Inflammatory macrophage (primary cell): ENCODE measurements around the gene SDR42E2.
"Not testable (repeated sequence)": the region's sequence is repeated elsewhere in the genome, so short reads cannot be mapped to it uniquely, and the experiment has no call there.

ENCODE experiments used
- DNase-seq, 2 donors: peaks; one replicate each; pipeline ENCODE4 v3.0.0-alpha.2; 2020 to 2022

Gene SDR42E2

DNA sequence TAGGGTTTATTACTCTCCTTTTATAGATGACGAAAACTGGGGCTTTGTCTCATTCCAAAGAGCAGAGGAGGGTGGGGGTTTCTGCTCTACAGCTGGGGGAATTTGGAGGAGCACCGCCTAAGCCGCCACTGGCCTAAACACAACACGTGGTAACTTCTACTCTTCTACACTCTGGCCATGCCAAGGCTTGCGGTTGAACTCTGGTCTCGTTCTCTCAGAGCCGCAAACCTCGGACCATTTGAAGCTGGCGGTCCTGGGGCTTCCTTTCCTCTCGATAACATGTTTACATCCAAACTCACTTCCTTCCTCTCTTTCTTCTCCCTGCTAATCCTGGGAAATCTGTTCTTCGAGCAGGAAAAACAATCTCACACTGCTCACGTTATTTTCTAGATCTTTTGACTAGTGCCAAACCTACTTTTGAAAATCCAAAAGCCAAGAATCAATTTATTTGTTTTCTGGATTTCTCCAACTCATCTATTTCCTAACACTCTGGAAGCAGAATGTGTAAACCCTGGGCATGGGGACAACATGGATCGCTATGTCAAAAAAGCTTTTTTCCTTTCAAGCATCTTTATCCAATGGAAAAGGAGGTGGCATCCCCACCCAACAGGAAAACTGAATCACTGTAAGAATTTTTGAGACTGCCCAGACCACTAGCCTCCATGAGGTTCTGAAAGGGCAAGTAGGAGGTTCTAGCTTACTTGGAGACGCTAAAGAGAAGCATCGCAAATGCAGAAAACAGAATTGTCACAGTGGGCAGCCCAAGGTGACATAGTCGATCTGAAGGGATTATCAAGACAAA lies 30.2 kb downstream of the SDR42E2 start:
- DNase-seq = peak; percentile 67 to 74

DNA sequence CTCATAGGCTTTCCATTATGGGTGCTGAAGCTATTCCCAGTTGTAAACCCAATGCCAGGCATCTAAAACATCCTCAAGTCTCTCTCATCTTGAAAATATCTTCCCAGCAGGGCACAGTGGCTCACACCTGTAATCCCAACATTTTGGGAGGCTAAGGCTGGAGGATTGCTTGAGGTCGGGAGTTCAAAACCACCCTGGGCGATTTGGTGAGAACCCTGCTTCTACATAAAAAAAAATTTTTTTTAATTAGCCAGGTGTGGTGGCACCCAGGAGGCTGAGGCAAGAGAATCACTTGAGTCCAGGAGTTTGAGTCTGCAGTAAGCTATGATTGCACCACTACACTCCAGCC lies 30.7 kb downstream of the SDR42E2 start:
- no peak for DNase-seq

DNA sequence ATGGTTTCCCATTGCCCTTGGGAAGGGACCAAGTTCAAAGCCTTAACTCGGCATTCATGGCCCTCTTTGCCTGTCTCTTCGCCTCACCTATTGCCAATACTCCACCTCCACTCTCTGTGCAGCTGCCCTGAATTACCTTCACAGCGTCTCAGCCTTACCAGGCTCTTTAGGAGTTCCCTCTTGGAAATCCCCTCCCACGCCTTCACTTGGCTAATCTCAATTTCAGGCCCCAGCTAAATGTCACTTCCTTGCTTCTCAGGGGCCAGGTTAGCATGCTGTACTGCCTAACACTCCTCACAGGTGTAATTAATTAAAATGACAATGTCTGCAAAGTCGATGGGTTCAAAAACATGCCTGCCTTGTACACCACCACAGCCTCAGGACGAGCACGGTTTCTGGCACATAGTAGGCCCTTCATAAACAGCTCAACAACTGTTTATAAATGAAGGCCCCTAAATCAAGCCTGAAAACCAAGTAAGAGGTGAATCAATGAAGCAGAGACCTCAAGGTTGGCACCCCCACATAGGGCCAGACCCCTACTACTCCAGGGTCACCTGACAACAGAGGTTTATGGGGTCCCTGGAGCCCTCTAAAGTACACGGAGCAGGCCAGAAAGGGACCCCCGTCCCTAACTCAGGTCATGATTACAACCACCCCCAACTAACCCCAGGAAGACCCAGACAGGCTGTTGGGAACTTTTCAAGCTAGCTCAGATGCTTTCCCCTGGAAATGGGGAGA lies 32.6 kb downstream of the SDR42E2 start:
- peak; percentile 32 to 68 for DNase-seq

DNA sequence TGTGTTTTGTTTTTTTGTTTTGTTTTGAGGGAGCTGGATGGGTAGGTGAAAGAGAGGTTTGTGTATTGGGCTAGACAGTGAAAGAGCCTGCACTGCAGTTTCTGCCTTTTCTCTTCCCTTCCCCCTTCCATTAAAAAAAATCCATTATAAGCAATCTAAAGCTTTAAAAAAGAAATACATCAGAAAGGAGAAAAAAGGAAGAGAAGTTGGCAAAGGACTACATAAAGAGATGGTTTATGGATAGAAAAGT lies 33.1 kb downstream of the SDR42E2 start:
- DNase-seq = no peak

DNA sequence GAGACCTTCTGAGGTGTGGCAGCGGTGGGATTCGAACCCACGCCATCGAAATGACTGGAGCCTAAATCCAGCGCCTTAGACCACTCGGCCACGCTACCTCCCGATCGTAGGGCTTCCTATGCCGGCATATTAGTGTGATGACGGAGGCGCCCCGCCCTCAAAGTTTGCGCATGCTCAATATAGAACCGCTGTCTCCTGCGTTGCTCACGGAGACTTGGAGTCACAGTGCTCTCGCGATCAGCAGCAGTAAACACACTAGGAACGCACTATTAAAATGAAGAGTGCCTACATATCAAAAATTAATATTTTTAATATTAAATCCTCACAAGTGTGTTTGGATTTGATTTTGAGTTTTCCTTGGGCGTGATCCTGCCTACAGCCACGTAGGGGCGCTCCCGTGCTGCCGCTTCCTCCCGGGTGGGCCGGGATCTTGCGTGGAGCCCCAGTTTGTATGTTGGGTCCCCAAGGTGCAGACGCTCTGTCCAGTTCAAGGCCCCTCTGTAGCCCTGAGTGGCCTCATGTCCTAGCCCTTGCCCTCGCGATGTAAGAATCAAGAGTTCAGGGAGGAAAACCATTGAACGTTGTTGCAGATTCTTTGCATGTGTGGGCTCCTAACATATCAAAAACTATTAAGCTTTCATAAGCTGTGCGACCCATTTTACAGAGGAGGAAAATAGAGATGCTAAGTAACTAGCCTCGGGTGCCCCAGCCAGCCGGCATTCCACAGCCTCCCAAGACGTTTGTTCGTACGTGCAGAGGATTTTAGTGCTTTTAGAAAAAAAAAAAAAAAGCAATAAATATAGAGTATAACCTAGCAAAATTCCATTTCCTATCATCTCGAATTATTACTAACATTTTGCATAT lies 33.6 kb downstream of the SDR42E2 start:
- peak; percentile 92 to 94 for DNase-seq

DNA sequence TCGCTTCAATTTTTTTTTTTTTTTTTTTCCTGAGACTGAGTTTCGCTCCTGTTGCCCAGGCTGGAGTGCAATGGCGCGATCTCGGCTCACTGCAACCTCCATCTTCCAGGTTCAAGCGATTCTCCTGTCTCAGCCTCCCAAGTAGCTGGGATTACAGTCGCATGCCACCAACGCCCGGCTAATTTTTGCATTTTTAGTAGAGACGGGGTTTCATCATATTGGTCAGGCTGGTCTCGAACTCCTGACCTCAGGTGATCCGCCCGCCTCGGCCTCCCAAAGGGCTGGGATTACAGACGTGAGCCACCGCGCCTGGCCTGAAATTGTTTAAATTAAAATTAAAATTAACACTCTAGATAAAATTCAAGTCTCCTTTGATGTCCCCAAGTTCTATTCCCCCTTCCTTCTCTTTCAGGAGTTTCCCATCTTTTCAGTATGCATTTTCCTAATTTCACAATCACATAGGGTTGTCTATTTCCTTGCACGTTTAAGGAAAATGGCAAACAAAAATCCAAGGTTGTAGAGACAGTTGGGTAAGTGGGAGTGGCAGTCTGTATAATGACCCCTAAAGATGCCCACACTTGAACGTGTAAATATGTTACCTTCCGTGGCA lies 34.4 kb downstream of the SDR42E2 start:
- not testable (repeated sequence) for DNase-seq

DNA sequence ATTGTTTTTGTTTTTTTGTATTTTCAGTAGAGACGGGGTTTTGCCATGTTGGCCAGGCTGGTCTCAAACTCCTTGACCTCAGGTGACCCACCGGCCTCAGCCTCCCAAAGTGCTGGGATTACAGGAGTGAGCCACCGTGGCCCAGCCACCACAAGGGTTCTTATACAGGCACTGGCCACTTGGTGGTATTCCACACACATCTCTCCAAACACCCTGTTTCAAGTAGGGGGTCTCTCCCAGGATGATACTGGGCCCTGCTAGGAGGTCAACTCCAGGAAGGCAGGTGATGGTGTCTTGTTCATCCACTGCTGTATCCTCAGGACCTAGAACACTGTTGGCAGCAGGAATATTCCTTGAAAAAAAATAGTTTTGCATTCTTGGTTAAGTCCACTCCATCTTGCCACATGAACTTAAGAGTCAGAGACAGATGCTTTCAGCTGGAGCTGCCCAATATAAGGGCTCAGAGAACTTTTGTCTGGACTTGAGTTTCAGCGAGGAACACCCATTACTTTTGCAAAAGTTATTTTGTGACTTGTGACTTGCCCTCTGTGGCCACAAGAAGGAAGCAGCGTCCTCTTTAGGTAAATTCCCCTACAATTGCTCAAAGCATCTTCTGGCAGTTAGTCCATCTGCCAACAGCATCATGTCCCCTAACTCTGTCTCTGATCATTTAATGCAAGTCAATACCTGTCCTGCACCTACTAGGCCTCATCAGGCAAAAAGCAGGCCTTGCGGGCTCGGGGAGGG lies 36.4 kb downstream of the SDR42E2 start:
- DNase-seq = peak; percentile 63 to 74

DNA sequence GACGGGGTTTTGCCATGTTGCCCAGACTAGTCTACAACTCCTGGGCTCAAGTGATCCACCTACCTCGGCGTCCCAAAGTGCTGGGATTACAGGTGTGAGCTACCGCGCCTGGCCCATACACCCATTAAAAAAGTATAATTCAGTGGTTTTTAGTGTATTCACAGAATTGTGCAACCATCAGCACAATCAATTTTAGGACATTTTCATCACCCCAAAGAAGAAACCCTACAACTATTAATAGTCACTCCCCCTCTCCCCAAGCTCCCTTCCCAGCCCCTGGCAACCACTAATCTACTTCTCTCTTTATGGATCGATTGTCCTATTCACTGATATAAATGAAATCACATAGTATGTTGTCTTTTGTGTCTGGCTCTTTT lies 39.9 kb downstream of the SDR42E2 start:
- no peak for DNase-seq

DNA sequence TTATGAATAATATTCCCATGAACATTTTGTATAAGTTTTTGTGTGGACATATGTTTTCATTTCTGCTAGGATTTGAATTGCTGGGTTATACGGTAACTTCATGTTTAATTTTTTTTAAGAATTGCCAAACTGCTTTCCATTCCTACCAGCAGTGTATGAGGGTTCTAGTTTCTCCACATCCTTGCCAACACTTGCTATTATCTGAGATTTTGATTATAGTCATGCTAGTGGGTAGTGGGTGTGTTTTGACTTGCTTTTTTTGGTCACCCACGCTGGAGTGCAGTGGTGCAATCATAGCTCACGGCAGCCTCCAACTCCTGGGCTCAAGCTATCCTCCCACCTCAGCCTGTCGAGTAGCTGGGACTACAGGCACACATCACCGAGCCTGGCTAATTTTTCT lies 40.8 kb downstream of the SDR42E2 start:
- DNase-seq = peak in 1 of 2 donors; percentile 21

DNA sequence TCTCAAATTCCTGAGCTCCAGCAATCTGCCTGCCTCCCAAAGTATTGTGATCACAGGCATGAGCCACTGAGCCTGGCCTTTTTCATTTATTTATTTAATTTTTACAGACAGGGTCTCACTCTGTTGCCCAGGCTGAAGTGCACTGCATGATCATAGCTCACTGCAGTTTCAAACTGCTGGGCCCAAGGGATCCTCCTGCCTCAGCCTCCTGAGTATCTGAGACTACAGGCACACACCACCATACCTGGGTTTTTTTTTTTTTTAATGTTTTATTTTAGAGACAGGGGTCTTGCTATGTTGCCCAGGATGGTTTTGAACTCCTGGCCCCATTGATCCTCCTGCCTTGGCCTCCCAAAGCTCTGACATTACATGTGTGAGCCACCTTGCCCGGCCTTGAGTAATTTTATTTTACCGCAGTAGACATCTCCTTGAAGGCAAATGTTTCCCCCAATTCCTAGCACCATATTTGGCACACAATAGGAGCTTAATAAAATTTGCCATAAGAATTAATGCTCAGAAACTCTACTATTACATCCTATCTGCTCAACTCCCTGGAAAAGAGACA lies 41.9 kb downstream of the SDR42E2 start:
- DNase-seq = no peak

DNA sequence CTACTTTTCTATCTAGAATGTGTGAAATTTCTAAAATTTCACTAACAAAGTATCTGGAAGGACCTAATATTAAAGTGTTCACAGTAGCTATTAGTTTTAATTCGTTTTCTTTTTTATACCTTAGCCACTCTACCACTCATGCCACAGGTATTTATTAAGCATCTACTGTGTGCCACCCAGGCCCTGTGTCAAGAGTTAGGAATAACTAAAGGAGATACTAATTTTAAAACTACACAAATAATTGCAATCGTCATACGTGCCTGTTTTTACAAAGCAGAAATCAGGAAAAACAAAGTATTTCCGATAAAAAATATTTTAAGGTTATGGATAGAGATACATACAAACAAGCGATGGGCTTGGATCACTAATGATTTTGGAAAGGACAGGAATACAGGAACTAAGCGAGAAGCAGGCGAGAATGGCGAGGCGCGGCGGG lies 43.3 kb downstream of the SDR42E2 start:
- no peak for DNase-seq

DNA sequence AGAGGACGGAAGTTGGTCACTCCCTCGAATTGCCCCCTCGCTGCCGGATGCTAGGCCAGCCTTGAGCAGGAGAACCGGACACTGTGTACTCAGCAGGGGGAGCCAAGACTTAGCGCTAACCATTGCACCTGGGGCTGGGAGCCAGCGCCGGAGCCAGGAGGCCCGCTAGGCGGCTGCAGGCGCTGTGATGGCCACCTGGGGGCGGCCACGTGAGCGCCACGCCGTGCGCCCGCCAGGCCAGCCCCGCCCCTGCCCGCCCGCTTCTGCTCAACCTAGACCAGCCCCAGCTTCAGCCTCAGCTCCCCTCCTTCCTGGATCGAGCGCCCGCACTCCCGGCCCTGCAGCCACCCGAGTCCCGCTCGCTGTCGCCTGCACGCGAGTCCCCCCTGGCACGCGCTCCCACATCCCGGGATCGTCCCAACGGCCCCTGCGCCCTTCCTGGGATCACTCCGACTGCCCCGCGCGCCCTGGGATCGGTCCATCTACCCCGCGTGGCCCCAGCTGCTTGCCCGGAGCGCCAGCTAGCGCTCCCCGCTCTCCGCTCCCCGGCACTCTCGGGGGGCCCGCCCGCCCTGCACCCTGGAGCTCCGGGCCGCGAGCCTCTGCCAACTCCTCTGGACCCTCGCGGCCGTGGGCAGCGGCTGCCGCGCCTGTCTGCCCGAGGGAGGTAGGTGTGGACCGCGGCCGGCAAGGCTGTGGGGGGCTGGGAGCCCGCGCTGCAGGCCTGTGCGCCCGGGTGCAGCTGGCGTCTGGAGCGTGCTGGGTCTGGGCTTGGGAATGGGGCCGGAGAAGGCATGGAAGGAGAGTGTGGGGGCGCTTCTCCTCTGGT lies 43.9 kb downstream of the SDR42E2 start, which contains the start of gene EEF2K:
Gene EEF2K, plus strand, starts transcription at position 266 of the 829 bp plus-strand sequence. CDS start 19,452 bp downstream, outside the sequence.
- DNase-seq = peak; percentile 86 to 90

DNA sequence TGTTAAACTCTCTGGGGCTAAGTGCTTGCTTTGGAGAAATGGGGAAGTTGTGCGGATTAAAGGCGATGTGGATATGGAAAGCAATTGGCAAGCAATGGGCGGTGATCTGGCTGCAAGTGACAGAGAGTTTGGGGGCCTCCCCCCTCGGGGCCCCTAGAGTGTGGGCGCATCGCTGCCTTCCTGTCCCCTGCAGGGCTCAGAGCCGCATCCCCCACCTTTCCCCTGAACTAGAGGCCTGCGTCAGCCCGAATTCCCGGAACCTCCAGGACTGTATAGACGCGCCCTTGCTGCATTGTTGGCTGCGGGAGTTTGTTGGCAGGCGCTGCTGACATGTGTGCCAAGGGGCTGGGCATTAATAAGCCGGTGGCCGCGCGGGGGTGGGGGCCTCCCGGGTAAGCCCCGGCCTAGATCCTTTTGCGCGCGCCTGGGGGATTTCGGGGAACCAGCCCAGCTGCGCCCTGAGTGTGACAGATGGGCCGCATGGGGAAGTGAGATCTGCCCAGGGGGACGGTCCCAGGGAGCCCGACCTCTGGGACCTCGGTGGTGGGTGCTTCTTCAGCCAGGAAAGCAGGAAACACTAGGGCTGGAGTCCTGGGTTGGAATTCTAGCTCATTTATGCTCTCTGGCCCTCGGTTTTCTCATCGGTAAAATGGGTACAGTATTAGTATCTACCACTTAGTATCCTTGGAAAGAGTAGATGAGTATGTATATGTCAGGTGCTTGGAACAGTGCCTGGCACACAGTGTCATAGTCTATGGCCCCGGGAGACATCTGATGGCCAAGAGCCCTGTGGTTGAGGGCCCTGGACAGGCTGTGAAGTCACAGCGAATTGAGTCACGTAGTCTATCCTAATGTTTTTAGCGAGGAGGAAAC lies 44.8 kb downstream of the SDR42E2 start:
- DNase-seq = peak; percentile 76 to 79

DNA sequence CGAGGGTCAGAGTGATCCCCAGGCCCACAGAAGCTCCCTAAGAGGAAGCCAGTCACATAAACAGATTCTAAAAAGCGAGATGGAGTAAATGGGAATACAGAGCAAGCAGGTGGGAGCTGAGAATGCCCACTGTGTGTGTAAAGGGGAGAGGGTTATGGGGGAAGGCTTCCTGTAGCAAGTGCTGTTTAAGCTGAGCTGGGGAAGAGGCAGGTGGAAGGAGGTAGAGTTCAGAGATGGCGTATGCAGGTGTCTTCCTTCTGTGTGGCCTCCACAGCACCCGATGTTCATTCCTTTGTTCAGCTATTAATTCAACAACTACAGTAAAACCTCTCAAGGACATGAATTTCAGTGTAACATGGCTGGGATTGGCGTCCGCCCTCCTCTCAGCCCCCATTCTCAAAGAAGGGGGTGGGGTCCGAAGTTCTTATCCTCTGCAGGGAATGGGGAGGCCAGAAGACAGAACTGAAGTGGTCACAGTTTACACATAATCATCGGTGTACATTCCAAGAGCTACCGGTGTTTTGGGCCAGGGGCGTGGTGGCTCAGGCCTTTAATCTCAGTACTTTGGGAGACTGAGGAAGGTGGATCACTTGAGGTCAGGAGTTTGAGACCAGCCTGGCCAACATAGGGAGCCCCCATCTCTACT lies 45.5 kb downstream of the SDR42E2 start:
- no peak for DNase-seq

DNA sequence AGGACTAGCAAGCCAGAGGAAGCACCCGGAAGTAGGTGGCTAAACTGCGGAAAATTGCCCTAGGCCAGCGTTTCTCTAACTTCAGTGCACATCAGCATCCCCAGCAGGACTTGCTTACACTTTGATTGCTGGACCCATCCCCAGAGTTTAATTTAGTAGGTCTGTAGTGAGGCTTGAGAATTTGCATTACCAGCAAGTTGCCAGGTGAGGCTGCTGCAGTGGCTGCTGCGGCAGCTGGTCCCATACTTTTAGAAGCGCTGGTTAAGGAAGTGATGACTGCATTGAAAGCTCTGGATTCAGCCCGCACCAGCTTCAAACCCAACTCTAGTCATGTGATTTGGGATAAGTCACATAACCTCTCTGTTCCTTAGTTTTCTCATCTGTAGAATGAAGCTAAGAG lies 48.0 kb downstream of the SDR42E2 start:
- no peak for DNase-seq

DNA sequence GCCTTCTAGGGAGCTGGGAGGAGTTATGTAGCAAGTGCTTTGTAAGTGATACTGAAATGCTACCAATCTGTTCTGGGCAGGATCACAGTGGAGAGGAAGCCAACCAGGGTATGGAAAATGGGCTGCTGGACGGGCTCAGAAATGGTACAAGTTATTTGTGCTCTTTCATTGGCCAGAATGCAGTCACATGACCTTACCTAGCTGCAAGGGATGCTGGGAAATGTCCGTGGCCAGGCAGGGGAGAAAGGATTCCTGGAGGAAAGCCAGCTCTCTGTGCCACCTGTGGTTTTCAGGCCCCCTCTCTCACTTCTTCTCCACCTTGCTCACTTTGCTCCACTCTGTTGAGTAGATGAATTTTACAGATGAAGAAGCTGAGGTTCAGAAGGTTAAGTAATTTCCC lies 48.5 kb downstream of the SDR42E2 start:
- no peak for DNase-seq

DNA sequence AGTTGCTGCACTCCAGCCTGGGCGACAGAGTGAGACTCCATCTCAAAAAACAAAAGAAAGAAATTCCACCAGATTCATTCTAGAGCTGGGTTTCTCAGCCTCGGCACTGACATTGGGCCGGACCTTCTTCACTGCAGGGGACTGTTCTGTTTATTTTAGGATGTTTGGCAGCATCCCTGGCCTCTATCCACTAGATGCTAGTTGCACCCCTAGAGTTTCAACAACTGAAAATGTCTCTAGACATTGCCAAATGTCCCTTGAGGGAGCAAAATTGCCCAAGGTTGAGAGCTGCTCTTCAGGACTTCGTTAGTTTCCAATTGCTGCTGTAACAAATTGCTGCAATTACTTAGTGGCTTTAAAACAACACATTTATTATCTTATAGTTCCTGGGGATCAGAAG lies 50.9 kb downstream of the SDR42E2 start:
- no peak for DNase-seq

DNA sequence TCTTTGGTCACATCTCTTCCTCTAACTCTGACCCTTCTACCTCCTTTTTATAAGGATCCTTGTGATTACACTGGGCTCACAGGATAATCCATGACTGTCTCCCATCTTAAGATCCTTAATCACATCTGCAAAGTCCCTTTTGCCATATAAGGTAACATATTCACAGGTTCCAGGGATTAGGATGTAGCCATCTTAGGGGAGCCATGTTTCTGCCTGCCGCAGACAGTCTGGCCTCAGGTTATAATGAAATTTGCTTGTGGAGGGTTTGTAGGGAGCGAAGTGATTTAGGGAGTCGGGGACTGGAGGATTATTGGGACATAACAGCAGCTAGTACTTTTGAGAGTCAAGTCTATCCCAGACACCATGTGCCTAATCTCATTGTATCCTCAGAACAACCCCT lies 51.5 kb downstream of the SDR42E2 start:
- DNase-seq = no peak

DNA sequence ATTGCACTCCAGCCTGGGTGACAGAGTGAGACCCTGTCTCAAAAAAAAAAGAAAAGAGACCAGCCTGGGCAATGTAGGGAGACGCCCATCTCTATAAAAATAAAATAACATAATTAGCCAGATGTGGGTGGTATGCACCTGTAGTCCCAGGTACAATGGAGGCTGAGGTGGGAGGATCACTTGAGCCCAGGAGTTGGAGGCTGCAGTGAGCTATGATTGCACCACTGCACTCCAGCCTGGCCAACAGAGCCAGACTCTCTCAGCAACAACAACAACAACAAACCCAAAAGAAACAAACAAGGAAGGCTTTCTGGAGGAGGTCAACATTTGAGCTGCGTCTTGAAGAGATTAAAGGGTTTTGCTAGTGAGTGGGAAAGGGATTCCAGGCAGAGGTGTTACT lies 52.1 kb downstream of the SDR42E2 start:
- DNase-seq = no peak
